ENCODE measurements around the gene CHDH.

GRCh38 chr3:53856964-53857363 is 10.7 kb upstream of the CHDH start:
- TF ChIP-seq POLR2AphosphoS5 (IDR thresholded peaks at IDR 0.05; ENCODE audit: borderline replicate concordance, low read depth, low read length) (no peak), EZH2 (IDR thresholded peaks at IDR 0.05) (no peak), FOXP2 (optimal IDR thresholded peaks at IDR 0.05; ENCODE audit: control extremely low read depth, extremely low read length, insufficient read depth) (no peak)
